K562 (cell line): Measurements from ENCODE around the gene CENPX. TPM values are rescaled to one million over a fixed set of nuclear protein-coding genes. Genes with fewer than 3 reads are reported as not detected.
A peak's percentile ranks its signal among the peaks of the same experiment; 100 is the strongest.

Experiments
- ATAC-seq: fragments of 200-7000 bp; cut with Tn5 transposase; 3 replicates; pipeline ENCODE4 v1.9.1; 2020; ENCODE audit warnings: moderate library complexity
- BruUV-seq: library from RNA; stranded (reverse); fragments of 400-500 nt; replicated peaks from 2 replicates; lab custom pipeline; 2021; lab: Mats Ljungman, UMichigan
- CTCF ChIA-PET: fragments of 300-600 bp; formaldehyde crosslinking; extraction: SDS; loops from one replicate; lab custom pipeline; 2021; ENCODE audit warnings: low intra/inter-chr PET ratio; lab: Yijun Ruan, JAX
- POLR2A ChIA-PET: fragments of 300-600, 350-650 bp; sonication (Branson Sonifier 250); formaldehyde crosslinking; extraction: SDS; loops from one replicate; lab custom pipeline; 2021; ENCODE audit warnings: antibody characterized with exemption, inconsistent platforms; lab: Yijun Ruan, JAX
- DNase-seq, 4 experiments: peaks; one replicate each; pipeline versions ENCODE4 v3.0.0 to v3.0.0-alpha.2; 2011 to 2018; ENCODE audit warnings: low spot score in 3 of 4, mixed read lengths in 3 of 4; ENCODE audit errors: extremely low read depth in 1 of 4
- FAIRE-seq: peaks from 2 replicates; lab custom pipeline; 2011; peaks lifted over from hg19 to GRCh38; lab: Jason Lieb, UNC
- H2AFZ ChIP-seq: 2 replicates; pipeline ENCODE4 v1.6.0; 2011; ENCODE audit warnings: low read depth, low read length, control low read depth, inconsistent platforms
- H3K27ac ChIP-seq: fragments of 200-600 bp; 3 replicates; pipeline ENCODE4 v1.8.0; 2011; ENCODE audit warnings: low read depth, mild to moderate bottlenecking, control low read depth, inconsistent platforms, low read length, moderate library complexity, mixed read lengths; ENCODE audit errors: extremely low read depth
- H3K27me3 ChIP-seq, 2 experiments: fragments of 300-600 bp in 1 of 2; 2 replicates in 1 of 2; 3 replicates in 1 of 2; pipeline versions ENCODE4 v1.6.0 to v1.8.0; 2011; ENCODE audit warnings: inconsistent platforms in 2 of 2, low read length in 2 of 2, mild to moderate bottlenecking in 1 of 2, mixed read lengths in 1 of 2, moderate library complexity in 1 of 2; ENCODE audit not compliant: control insufficient read depth in 2 of 2, insufficient read depth in 2 of 2
- H3K36me3 ChIP-seq: fragments of 300-600 bp; 3 replicates; pipeline ENCODE4 v1.8.0; 2011; ENCODE audit warnings: mild to moderate bottlenecking, low read length, inconsistent platforms; ENCODE audit not compliant: control insufficient read depth, insufficient read depth
- H3K4me1 ChIP-seq, 2 experiments: fragments of 200-600 bp in 1 of 2; replicated peaks in 1 of 2; 2 replicates in 1 of 2; 3 replicates in 1 of 2; pipeline versions ENCODE4 v1.5.1 to v1.8.0; 2011; ENCODE audit warnings: inconsistent platforms in 2 of 2, low read length in 2 of 2, mild to moderate bottlenecking in 1 of 2, mixed read lengths in 1 of 2, moderate library complexity in 1 of 2; ENCODE audit not compliant: control insufficient read depth in 2 of 2, insufficient read depth in 2 of 2
- H3K4me2 ChIP-seq: 2 replicates; pipeline ENCODE4 v1.6.1; 2011; ENCODE audit warnings: low read length, control low read depth, inconsistent platforms, mixed read lengths; ENCODE audit not compliant: insufficient read depth
- H3K4me3 ChIP-seq: fragments of 200-600 bp; sonication (generic), shearing (Covaris generic); 2 replicates; pipeline ENCODE4 v1.5.1; 2016; ENCODE audit warnings: control low read depth, inconsistent platforms
- H3K79me2 ChIP-seq: fragments of 200-600 bp; 3 replicates; pipeline ENCODE4 v1.8.0; 2011; ENCODE audit warnings: low read length, inconsistent platforms; ENCODE audit not compliant: control insufficient read depth, insufficient read depth
- H3K9ac ChIP-seq, 2 experiments: 2 replicates each; pipeline versions ENCODE4 v1.6.0 to v1.6.1; 2011; ENCODE audit warnings: low read depth in 2 of 2, low read length in 2 of 2, control low read depth in 1 of 2, inconsistent platforms in 1 of 2, mild to moderate bottlenecking in 1 of 2, mixed read lengths in 1 of 2; ENCODE audit not compliant: insufficient read depth in 1 of 2
- H3K9me1 ChIP-seq: one replicate; pipeline ENCODE4 v1.6.0; 2011; ENCODE audit warnings: inconsistent platforms, mild to moderate bottlenecking, low read length, moderate library complexity; ENCODE audit not compliant: control insufficient read depth, insufficient read depth
- H3K9me3 ChIP-seq: replicated peaks from 2 replicates; pipeline ENCODE4 v1.5.1; 2011; ENCODE audit warnings: low read depth, low read length, inconsistent platforms; ENCODE audit not compliant: control insufficient read depth, insufficient read depth
- H4K20me1 ChIP-seq: replicated peaks from 2 replicates; pipeline ENCODE4 v1.6.1; 2011; ENCODE audit warnings: low read length, inconsistent platforms, mixed read lengths; ENCODE audit not compliant: control insufficient read depth, insufficient read depth
- RBFOX2 ChIP-seq: fragments of 200-400 bp; formaldehyde crosslinking; IDR thresholded peaks from 2 replicates; pipeline ENCODE4 v1.6.1; 2017; ENCODE audit warnings: low read depth, mild to moderate bottlenecking, low read length, moderate library complexity
- whole genome bisulfite sequencing: fragments of 100-300 bp; shearing (Covaris generic); methylation state at CpG from one replicate; pipeline ENCODE4 v1.1.6; 2016; ENCODE audit warnings: low coverage, mixed read lengths; ENCODE audit not compliant: insufficient coverage; ENCODE audit errors: missing lambda C conversion rate; 5-methylcytosine and 5-hydroxymethylcytosine counted together
- in situ Hi-C: fragments of 300-500 bp; cut with MboI; formaldehyde crosslinking; loops from 4 replicates; pipeline ENCODE4 v1.15.0; 2018; ENCODE audit warnings: inconsistent platforms, mixed read lengths
- intact Hi-C: fragments of 100-400 bp; cut with micrococcal nuclease; formaldehyde crosslinking; loops from 2 replicates; pipeline ENCODE4 v1.14.2; 2022
- polyA plus RNA-seq, 8 experiments: library from polyadenylated mRNA; depleted of rRNA in 4 of 8; stranded (reverse) in 5 of 8; unstranded in 3 of 8; fragments of >200 nt; fragmentation: Nextera tagmentation in 2 of 8; fragmentation: Illumina TruSeq in 1 of 8; extraction: Ambion mirVana in 2 of 8; extraction: Trizol in 1 of 8; gene quantifications; 2 replicates each; pipeline versions ENCODE4 v1.2.1 to v1.2.3, GENCODE V29; 2011 to 2014; ENCODE audit warnings: inconsistent platforms in 1 of 8, missing spikeins in 1 of 8
- total RNA-seq, 7 experiments: library from RNA; depleted of rRNA in 6 of 7; stranded (reverse); fragments of >200 nt in 6 of 7; fragmentation: Illumina TruSeq in 2 of 7; extraction: Trizol in 2 of 7; gene quantifications; 2 replicates each; pipeline versions ENCODE4 v1.2.1 to v1.2.3, GENCODE V29; 2011 to 2021; ENCODE audit warnings: low replicate concordance in 1 of 7
- TF ChIP-seq, protein P1 (sequence below): sonication (generic); IDR thresholded peaks from 2 replicates; pipeline ENCODE4 v1.6.1; 2016

CENPX gene
- total and polyA plus RNA-seq, 9 of the 15 experiments (the other 6 are each of a cell fraction or from before 2014, with no cell fraction given): 32.7 to 352 (median 127) TPM

DNA sequence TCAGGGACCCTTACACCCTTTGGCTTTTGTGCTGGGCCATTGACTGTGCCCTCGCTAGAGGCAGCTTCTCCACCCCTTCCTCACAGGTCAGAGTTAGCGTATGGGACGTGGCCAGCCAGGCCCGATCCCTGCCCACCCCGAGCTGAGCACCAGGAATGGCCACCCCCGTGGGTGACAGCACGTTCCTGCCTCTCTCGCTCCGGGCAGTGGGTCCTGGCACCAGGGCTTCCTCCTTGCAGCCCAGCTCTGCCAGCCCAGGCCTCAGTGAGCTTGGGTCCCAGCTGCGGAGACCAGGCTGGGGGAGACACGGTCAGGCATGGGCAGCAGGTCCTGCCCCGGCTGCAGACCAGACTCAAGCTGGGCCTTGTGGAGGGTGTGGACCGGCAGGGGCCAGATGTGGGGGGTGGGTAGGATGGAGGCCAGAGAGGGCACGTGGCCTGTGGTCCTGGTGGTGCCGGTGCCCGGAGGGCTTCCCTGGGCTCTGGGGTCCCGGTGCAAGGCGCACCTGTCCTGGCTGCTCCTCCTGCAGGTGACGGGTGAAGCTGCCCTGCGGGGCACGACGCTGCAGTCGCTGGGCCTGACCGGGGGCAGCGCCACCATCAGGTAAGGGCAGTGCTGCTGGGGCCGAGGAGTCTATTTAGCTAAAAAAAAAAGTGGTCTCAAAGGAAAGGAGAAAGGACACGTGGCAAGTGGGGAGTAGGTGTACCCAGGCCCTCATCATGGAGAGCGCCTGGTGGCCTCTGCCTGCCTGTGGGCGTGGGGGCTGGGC lies 27.0 kb downstream of the CENPX start:
- no peaks in the 10 kb centered on the region for H3K79me2 ChIP-seq
- in situ Hi-C loops: no loop called here
- no peak for DNase-seq
- CTCF ChIA-PET: no interaction called here
- no peaks in the 10 kb centered on the region for H3K9me3 ChIP-seq
- H3K36me3 ChIP-seq: peaks cover 10% of the 10 kb centered on the region; the same call in 1 of the 3 replicates
- no TSS peak for BruUV-seq
- H3K4me3 ChIP-seq: no peak overlapping the region
- intact Hi-C loops: no loop called here
- H3K4me1 ChIP-seq: peaks cover 0 to 72% of the 10 kb centered on the region in 2 experiments; a peak in 2 of 5 replicates
- TF ChIP-seq RBFOX2: peak; percentile 15; the same call in 1 of the 2 replicates
- TF ChIP-seq, protein P1, sequence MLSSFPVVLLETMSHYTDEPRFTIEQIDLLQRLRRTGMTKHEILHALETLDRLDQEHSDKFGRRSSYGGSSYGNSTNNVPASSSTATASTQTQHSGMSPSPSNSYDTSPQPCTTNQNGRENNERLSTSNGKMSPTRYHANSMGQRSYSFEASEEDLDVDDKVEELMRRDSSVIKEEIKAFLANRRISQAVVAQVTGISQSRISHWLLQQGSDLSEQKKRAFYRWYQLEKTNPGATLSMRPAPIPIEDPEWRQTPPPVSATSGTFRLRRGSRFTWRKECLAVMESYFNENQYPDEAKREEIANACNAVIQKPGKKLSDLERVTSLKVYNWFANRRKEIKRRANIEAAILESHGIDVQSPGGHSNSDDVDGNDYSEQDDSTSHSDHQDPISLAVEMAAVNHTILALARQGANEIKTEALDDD: no peak
- WGBS: 93% methylated on average over 25 of the region's 29 CpGs
- peaks cover 3% of the 10 kb centered on the region for H3K9me1 ChIP-seq
- no peak overlapping the region for H3K4me2 ChIP-seq
- POLR2A ChIA-PET: no interaction called here
- H3K27me3 ChIP-seq: no peaks in the 10 kb centered on the region
- no peak overlapping the region for H3K27ac ChIP-seq
- H3K9ac ChIP-seq: peak overlapping the region in 1 of 2 experiments; percentile 56; a peak in 1 of 4 replicates
- FAIRE-seq: no peak
- H4K20me1 ChIP-seq: no peaks in the 10 kb centered on the region
- H2AFZ ChIP-seq: no peak overlapping the region
- no peak for ATAC-seq
